ENCODE data around the gene NUBP2.

NUBP2 gene

DNA sequence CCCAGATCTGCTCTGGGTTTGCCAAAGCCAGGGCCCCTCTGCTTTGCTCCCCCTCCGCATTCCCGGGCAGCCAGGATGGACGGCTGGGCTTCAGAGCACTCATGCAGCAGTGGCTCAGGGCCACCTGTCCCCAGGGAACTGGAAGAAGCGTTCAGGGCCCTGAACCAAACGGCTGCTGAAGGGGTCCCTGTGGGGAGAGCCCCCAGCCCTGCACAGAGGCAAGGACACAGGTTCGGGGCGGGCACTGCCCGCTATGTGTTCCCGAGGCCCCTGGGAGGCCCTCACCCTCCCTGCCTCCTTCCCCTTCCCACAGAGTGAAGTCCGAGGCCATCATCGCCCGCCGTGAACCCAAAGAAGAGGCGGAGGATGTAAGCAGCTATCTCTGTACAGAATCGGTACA is 21.8 kb upstream of the NUBP2 start:
- TF ChIP-seq KLF9 (tag by site-specific recombination; IDR thresholded peaks at IDR 0.05; ENCODE audit: low read depth) (no peak), ZNF76 (tag by site-specific recombination; IDR thresholded peaks at IDR 0.05; ENCODE audit: borderline replicate concordance, low read depth) (no peak), ZSCAN4 (tag by site-specific recombination; IDR thresholded peaks at IDR 0.05) (no peak), SP3 (tag by site-specific recombination; IDR thresholded peaks at IDR 0.05) (no peak), ZSCAN30 (tag by site-specific recombination; IDR thresholded peaks at IDR 0.05) (no peak)
- H3K4me3 ChIP-seq (ENCODE audit: low read depth, low read length): no peak overlapping the region
- ChIA-PET CTCF (interaction anchor here (0.7 kb wide), 1 partner anchor 103 kb away, joined by 3 read pairs; no protein-coding TSS in a partner anchor), POLR2A (interaction anchor here (0.9 to 1.0 kb wide), 2 partner anchors 9 to 12 kb away, joined by 3 read pairs; partner anchors contain the start of genes EME2 and MRPS34)
- no peaks in the 10 kb centered on the region for H3K9me3 ChIP-seq (ENCODE audit: control insufficient read depth, insufficient read depth, low read depth, low read length)
- no peaks in the 10 kb centered on the region for H3K4me1 ChIP-seq (ENCODE audit: control insufficient read depth, insufficient read depth, low read length)
- no peak overlapping the region for H3K27ac ChIP-seq (ENCODE audit: extremely low read depth, low read depth, low read length)
- peaks cover 0 to 76% of the 10 kb centered on the region in 2 experiments; a peak in 1 of 3 replicates for H3K36me3 ChIP-seq (ENCODE audit: control insufficient read depth in 2 of 2, insufficient read depth in 1 of 2, low read length in 2 of 2)

DNA sequence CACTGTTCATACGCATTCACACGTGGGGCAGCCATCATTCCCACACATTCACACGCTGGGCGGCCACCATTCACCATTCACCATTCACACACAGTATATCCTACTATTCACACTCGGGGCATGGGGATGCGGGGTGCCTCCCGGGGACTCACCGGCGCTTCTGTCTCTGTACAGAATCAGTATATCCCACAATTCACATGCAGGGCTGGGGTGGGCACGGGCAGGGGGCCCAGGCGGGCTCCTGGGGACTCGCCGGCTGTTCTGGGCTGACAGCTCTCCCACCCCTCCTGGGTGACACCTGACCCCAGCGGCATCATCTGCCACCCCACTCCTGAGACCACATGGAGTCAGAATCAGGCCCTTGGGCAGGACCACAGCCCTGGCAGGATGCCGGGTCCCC is 21.0 kb upstream of the NUBP2 start:
- no peak for TF ChIP-seq PRDM4 (tag by site-specific recombination; IDR thresholded peaks at IDR 0.05)
- TF ChIP-seq ZNF670 (tag by site-specific recombination; IDR thresholded peaks at IDR 0.05; ENCODE audit: low read depth): no peak
- TF ChIP-seq, protein P1, sequence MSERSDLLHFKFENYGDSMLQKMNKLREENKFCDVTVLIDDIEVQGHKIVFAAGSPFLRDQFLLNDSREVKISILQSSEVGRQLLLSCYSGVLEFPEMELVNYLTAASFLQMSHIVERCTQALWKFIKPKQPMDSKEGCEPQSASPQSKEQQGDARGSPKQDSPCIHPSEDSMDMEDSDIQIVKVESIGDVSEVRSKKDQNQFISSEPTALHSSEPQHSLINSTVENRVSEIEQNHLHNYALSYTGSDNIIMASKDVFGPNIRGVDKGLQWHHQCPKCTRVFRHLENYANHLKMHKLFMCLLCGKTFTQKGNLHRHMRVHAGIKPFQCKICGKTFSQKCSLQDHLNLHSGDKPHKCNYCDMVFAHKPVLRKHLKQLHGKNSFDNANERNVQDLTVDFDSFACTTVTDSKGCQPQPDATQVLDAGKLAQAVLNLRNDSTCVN (tag by site-specific recombination; optimal IDR thresholded peaks at IDR 0.05): no peak
- no peak for TF ChIP-seq ZNF548 (tag by site-specific recombination; IDR thresholded peaks at IDR 0.05)
- TF ChIP-seq ZNF426 (tag by site-specific recombination; IDR thresholded peaks at IDR 0.05): no peak
- TF ChIP-seq FEZF1 (tag by site-specific recombination; IDR thresholded peaks at IDR 0.05): no peak
- no peak for TF ChIP-seq SP3 (tag by site-specific recombination; IDR thresholded peaks at IDR 0.05)
- TF ChIP-seq ZNF132 (tag by site-specific recombination; IDR thresholded peaks at IDR 0.05; ENCODE audit: borderline replicate concordance): no peak
- TF ChIP-seq ZNF23 (tag by site-specific recombination; IDR thresholded peaks at IDR 0.05; ENCODE audit: borderline replicate concordance): no peak
- TF ChIP-seq ZNF623 (tag by site-specific recombination; IDR thresholded peaks at IDR 0.05): no peak
- TF ChIP-seq ZNF571 (tag by site-specific recombination; IDR thresholded peaks at IDR 0.05): no peak
- TF ChIP-seq PRDM2 (tag by site-specific recombination; IDR thresholded peaks at IDR 0.05; ENCODE audit: borderline replicate concordance): no peak
- TF ChIP-seq GLI2 (tag by site-specific recombination; IDR thresholded peaks at IDR 0.05; ENCODE audit: borderline replicate concordance, low read depth): no peak
- no peak for TF ChIP-seq ZNF114 (tag by site-specific recombination; IDR thresholded peaks at IDR 0.05)
- ChIA-PET POLR2A (no interaction called here), CTCF (interaction anchor here (0.7 kb wide), 1 partner anchor 104 kb away, joined by 3 read pairs; no protein-coding TSS in a partner anchor)
- no peak overlapping the region for H3K27ac ChIP-seq (ENCODE audit: extremely low read depth, low read depth, low read length)
- peaks cover 0 to 83% of the 10 kb centered on the region in 2 experiments; a peak in 1 of 3 replicates for H3K36me3 ChIP-seq (ENCODE audit: control insufficient read depth in 2 of 2, insufficient read depth in 1 of 2, low read length in 2 of 2)
- H3K9me3 ChIP-seq (ENCODE audit: control insufficient read depth, insufficient read depth, low read depth, low read length): no peaks in the 10 kb centered on the region
- H3K4me3 ChIP-seq (ENCODE audit: low read depth, low read length): no peak overlapping the region
- no peaks in the 10 kb centered on the region for H3K4me1 ChIP-seq (ENCODE audit: control insufficient read depth, insufficient read depth, low read length)

All from HEK293 (cell line).